GM19324 (cell line): ENCODE results near the gene ARFRP1.
"Not testable (repeated sequence)": the region's sequence is repeated elsewhere in the genome, so short reads cannot be mapped to it uniquely, and the experiment has no call there.

Source experiments
- ATAC-seq: cut with Tn5 transposase; IDR thresholded peaks from one replicate; pipeline ENCODE4 v1.9.1; 2021; ENCODE audit warnings: mild to moderate bottlenecking, moderate library complexity; ENCODE audit not compliant: unreplicated experiment, low FRiP score

The ARFRP1 gene

GRCh38 chr20:63680427-63680826, 27.3 kb downstream of the ARFRP1 start:
- ATAC-seq = no peak

GRCh38 chr20:63679799-63680305, 27.9 kb downstream of the ARFRP1 start:
- no peak for ATAC-seq

DNA sequence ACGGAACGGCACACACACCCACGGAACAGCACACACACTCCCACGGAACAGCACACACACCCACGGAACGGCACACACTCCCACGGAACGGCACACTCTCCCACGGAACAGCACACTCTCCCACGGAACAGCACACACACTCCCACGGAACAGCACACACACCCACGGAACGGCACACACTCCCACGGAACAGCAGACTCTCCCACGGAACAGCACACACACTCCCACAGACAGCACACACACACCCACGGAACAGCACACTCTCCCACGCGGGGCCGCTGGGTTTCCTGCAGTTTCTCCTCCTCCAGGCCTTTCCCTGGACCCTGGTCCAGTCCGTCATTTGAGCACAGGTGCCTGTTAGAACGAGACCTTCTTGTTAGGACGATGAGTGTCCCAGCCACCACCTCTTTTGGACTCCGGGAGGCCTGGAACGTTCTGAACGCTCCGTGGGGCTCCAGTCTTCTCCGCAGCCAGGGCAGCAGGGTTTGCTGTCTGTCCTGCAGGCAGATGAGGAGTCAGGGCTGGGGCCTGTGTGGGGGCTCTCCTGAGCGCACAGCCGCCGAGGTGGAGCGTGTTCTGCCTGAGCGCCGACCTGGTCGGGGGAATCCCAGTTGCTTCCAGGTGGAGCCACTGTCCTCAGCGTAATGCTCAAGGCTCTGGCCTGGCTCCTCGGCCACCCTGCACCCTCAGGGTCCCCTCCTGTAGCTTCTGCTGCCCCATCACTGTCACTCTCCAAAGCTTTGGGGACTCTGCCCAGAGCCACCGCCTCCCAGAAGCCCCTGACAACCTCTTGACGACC, 28.9 kb downstream of the ARFRP1 start:
- no peak for ATAC-seq

DNA sequence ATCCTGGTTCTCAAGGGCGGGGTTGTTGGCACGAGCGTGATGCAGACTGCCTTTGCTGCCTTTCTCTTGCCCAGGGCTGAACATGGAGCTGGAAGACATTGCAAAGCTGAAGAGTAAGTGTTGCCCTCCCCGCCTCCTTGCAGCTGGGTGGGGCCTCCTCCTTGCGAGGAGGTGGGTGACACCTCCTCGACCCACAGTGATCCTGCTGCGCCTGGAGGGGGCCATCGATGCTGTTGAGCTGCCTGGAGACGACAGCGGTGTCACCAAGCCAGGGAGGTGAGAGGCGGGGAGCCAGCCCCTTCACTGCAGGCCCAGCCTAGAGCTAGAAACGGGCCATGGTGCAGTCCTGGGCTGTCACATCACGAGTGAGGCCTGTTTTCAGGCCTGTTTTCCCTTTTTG, 29.7 kb downstream of the ARFRP1 start:
- ATAC-seq = no peak

GRCh38 chr20:63675681-63676368, 32.0 kb downstream of the ARFRP1 start:
- ATAC-seq = no peak

DNA sequence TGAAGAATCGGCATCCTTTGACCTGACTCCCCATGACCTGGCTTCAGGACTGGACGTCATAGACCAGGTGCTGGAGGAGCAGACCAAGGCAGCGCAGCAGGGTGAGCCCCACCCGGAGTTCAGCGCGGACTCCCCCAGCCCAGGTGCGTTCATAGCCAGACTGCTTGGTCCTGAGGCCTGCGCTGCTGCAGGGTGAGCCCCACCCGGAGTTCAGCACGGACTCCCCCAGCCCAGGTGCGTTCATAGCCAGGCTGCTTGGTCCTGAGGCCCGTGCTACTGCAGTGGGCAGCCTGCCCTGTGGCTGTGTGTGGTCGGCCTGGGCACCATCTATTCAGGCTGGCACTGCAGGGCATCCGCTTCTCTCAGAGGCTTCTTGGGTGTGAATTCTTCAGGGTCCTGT, 33.8 kb downstream of the ARFRP1 start:
- ATAC-seq = no peak

DNA sequence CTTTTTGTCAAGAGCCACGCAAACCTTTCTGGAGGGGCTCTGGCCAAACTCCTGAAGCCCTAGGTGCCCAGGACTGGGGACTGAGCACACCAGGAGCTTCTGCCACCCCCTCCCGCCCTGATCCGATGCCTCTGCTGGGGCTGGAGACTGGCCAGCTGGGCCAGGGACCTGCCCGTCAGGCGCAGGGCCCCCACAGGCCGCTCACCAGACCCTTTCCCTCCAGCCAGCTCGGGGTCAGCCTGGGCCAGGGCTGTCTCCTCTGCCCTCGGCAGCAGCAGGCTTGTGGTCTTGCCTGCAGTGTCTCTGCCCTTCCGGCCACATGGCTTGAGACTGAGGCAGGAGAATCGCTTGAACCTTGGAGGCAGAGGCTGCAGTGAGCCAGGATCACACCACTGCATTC, 35.1 kb downstream of the ARFRP1 start:
- ATAC-seq = no peak

DNA sequence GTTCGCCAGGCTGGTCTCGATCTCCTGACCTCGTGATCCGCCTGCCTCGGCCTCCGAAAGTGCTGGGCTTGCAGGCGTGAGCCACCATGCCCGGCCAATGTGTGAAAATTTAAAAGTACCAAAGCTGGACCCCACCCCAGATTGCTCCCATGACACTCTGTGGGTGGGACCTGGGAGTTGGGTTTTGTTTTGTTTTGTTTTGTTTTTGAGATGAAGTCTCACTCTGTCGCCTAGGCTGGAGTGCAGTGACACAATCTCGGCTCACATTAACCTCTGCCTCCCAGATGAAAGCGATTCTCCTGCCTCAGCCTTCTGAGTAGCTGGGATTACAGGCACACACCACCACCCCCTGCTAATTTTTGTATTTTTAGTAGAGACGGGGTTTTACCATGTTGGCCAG, 36.1 kb downstream of the ARFRP1 start:
- not testable (repeated sequence) for ATAC-seq

DNA sequence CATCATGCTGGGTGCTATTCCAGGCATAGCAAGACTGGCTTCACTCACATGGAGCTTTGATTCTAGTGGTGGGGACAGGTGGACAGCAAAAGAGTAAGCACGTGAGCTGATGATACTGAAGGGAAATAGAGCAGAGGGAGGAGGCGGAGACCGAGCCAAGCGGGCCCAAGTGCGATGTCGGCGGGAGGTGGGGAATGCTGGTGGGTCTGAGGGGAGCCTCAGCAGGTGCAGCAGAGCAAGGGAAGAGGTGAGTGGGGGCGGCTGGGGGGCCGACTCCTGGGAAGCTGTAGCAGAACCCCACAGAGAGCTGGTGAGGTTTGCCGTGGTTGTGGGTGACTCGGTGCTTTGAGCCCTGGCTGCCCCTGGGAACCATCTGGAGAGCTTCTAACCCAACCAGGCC, 39.4 kb downstream of the ARFRP1 start:
- no peak for ATAC-seq

- no peak for ATAC-seq
Measured at GRCh38 chr20:63667858-63668257, 39.9 kb downstream of the ARFRP1 start.

GRCh38 chr20:63665708-63666107, 42.1 kb downstream of the ARFRP1 start:
- ATAC-seq = no peak

DNA sequence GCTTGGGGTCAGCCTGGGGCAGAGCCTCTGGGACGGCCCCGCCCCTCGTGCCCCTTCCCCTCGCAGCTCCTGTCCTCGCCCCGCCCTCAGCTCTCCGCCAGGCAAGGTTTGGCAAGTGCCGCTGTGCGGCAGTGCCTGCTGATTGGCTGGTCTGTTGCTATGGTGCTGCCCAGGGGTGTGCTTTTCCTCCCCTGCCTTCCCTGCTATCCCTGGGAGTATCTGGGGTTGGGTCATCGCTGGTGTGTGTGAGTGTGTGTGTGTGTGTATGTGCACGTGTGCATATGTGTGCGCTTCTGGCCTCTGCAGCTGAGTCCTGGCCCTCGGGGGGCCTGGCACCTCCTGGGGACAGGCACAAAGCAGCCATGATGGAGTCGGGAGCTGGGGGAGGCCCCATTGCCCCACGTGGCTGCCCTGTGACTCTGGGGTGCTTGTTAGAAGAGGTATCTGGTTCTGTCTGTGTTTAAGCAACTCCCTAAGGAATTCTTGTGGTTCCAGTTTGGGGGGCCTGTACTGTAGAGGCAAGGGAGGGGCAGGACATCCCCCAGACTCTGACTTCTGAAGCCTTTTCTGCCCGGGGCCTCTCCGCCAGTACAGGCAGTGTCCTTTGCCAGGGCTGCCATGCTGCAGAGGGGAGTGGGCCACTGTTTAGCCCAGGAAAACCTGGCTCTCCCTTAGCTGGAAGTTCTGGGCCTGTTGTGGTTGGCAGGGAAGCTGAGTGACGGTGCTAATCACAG, 42.7 kb downstream of the ARFRP1 start:
- no peak for ATAC-seq

DNA sequence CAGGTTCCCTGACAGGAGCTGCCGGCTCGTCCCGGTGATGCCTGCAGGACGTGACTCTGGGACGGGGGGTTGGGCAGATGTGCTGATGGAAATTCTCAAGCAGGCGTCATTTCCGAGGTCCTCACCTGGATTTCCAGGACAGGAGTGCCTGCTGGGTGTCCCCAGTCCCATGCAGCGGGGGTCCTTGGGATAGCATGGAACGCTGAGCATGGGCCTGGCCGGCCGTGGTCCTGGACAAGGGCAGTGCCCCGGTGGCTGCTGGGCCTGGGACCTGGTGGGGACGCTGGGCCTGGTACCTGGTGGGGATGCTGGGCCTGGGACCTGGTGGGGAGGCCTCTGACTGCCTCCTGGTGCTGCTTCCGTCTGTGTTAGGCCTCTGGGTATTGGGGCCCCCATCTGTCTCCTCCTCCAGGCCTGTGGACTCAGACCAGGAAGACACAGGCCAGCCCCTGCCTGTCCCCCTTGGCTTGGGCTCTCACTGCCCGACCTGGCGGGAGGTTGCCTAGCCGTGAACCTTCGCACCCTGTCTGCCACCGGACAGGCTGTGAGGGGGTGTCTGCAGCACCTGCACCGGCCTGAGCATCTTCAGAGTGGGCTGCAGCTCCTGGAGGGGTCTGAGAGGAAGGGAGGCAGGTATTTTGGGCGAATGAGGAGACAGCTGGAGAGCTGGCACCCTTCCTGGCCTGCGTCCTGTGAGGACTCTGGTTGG, 43.5 kb downstream of the ARFRP1 start:
- ATAC-seq = no peak

DNA sequence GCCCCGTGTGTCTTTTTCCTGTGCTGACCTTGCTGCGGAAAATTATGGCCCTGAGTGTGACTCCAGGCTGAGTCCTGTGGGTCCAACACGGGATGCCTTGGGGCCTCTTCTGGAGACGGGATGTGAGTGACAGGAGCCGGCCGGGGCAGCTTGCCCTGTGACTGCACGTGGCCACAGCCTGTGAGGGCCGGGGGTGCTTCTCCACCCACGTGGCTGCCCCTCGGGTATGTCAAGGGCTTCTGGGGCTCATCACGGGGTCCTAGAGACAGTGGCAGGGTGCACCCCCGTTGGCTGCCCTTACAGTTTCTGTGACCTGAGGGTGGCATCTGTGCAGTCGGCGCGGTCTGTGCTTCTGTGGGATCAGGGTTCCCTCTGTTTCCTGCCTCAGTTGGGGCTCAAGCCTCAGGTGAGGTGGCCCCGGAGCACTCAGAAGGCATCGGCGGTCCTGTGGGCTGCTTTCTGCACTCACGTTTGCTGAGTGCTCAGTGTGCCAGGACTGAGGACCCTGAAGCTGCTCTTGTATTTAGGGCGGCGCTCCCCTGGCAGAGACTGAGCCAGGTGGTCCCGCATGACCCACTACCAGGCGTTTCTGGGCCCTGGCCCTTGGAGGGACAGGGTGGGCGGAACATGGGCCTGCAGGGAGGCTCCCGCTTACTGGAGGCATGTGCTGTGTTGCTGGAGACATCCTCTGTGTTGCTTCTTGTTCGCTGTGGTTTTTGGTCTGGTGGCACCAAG, 44.3 kb downstream of the ARFRP1 start:
- no peak for ATAC-seq

GRCh38 chr20:63662813-63663189, 45.0 kb downstream of the ARFRP1 start:
- ATAC-seq = no peak

DNA sequence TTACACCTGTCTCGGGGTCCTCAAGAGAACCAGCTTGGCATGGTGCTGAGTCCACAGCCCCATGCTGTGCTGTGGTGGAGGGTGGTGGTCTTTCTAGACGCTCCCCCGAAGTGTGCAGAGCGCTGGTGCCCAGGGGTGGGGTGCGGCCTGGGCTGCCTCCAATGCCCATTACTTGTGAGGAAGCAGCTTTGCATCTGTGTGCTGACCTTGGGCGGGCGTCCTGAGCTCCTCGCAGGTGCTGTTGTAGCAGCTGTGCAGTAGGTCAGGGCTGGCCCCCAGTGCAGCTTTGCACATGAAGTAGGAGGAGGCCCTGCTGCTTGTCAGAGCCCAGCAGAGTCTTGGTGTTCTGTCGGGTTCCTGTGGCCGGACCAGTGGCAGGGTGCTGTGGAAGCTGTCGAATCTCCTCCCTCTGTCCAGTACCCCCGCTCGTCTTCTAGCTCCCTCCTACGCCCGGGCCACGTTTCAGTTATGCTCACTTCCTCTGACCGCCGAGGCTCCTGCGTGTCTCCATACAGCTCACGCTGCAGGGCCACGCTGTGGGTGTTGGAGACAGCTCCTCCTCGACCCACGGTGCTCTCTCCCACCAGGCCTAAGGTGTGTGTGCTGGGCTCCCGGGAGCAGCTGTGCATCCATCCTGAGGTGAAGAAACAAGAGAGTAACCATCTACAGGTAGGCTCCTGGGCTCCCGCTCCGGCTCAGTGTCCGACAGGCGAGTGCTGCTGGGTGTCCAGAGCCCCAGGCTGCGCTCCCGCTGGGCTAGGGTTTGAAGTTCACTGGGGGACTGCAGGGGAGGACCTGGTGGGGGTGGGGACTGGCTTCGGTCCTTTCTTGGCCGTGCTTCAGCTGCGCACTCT, 45.6 kb downstream of the ARFRP1 start:
- no peak for ATAC-seq

GRCh38 chr20:63661108-63661507, 46.7 kb downstream of the ARFRP1 start:
- no peak for ATAC-seq

DNA sequence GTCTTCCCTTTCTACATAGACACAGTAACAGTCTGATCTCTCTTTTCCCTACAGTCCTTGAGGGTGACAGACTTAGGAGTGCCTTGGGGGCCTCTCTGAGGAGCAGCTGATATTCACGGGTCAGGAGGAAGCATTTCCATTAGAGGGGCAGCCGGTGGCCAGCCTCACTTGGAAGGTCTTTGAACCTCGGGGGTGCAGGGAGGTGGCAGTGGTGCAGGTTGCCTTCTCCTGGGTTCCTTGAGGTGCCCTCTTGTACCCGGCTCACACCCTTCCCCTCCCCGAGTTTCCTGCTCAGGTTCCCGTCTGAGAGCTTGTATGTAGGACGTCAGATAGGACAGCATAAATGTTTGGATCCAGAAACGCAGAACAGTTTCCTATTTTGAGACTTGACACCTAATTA, 47.2 kb downstream of the ARFRP1 start:
- ATAC-seq = no peak

DNA sequence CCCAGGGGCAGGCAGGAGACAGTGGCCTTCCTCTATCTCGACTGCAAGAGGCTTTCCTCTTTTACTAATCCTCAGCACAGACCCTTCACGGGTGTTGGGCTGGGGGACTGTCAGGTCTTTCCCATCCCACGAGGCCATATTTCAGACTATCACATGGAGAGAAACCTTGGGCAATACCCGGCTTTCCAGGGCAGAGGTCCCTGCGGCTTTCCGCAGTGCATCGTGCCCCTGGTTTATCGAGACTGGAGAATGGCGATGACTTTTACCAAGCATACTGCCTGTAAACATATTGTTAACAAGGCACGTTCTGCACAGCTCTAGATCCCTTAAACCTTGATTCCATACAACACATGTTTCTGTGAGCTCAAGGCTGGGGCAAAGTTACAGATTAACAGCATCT, 47.6 kb downstream of the ARFRP1 start:
- ATAC-seq = not testable (repeated sequence)
